ENCODE results near the gene C2orf72. TPM values are rescaled to one million over a fixed set of nuclear protein-coding genes. Genes with fewer than 3 reads are reported as not detected.

The C2orf72 gene
- total and polyA plus RNA-seq, 2 of the 13 experiments (the other 11 are each of a cell fraction or from before 2014, with no cell fraction given), result 147 to 203 TPM

GRCh38 chr2:231047274-231047922 lies 10.1 kb downstream of the C2orf72 start (continued):
- TF ChIP-seq, protein P1, sequence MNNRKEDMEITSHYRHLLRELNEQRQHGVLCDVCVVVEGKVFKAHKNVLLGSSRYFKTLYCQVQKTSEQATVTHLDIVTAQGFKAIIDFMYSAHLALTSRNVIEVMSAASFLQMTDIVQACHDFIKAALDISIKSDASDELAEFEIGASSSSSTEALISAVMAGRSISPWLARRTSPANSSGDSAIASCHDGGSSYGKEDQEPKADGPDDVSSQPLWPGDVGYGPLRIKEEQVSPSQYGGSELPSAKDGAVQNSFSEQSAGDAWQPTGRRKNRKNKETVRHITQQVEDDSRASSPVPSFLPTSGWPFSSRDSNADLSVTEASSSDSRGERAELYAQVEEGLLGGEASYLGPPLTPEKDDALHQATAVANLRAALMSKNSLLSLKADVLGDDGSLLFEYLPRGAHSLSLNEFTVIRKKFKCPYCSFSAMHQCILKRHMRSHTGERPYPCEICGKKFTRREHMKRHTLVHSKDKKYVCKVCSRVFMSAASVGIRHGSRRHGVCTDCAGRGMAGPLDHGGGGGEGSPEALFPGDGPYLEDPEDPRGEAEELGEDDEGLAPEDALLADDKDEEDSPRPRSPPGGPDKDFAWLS (CRISPR knock-in tag; IDR thresholded peaks at IDR 0.05; ENCODE audit: borderline replicate concordance), result 0 out of 2 replicates have a peak, but pooled peaks have one; percentile 39
- no peak for TF ChIP-seq NFIB (CRISPR knock-in tag; IDR thresholded peaks at IDR 0.05; ENCODE audit: borderline replicate concordance)
- TF ChIP-seq ZNF780A (CRISPR knock-in tag; IDR thresholded peaks at IDR 0.05), result no peak
- TF ChIP-seq NR2F1 (CRISPR knock-in tag; IDR thresholded peaks at IDR 0.05), result no peak; a peak in 1 of 4 replicates
- TF ChIP-seq EEA1 (CRISPR knock-in tag; IDR thresholded peaks at IDR 0.05; ENCODE audit: borderline replicate concordance), result peak; percentile 7; the same call in 1 of the 2 replicates
- peak; percentile 58; the same call in 1 of the 2 replicates for TF ChIP-seq ZNF788 (CRISPR knock-in tag; IDR thresholded peaks at IDR 0.05; ENCODE audit: borderline replicate concordance)
- TF ChIP-seq KLF12 (CRISPR knock-in tag; IDR thresholded peaks at IDR 0.05; ENCODE audit: borderline replicate concordance), result no peak
- TF ChIP-seq KLF11 (CRISPR knock-in tag; IDR thresholded peaks at IDR 0.05), result no peak
- no peak for TF ChIP-seq TERF1 (CRISPR knock-in tag; IDR thresholded peaks at IDR 0.05)
- no peak for TF ChIP-seq PAWR (CRISPR knock-in tag; IDR thresholded peaks at IDR 0.05; ENCODE audit: borderline replicate concordance)
- no peak for TF ChIP-seq NFIC (IDR thresholded peaks at IDR 0.05; ENCODE audit: low read length)
- TF ChIP-seq, protein P2, sequence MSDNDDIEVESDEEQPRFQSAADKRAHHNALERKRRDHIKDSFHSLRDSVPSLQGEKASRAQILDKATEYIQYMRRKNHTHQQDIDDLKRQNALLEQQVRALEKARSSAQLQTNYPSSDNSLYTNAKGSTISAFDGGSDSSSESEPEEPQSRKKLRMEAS (IDR thresholded peaks at IDR 0.05), result no peak
- TF ChIP-seq ZNF570 (CRISPR knock-in tag; IDR thresholded peaks at IDR 0.05; ENCODE audit: borderline replicate concordance), result no peak
- no peak for TF ChIP-seq MAF1 (CRISPR knock-in tag; IDR thresholded peaks at IDR 0.05; ENCODE audit: borderline replicate concordance)
- TF ChIP-seq STAT6 (CRISPR knock-in tag; IDR thresholded peaks at IDR 0.05; ENCODE audit: borderline replicate concordance), result no peak
- TF ChIP-seq, protein P3, sequence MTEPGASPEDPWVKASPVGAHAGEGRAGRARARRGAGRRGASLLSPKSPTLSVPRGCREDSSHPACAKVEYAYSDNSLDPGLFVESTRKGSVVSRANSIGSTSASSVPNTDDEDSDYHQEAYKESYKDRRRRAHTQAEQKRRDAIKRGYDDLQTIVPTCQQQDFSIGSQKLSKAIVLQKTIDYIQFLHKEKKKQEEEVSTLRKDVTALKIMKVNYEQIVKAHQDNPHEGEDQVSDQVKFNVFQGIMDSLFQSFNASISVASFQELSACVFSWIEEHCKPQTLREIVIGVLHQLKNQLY (CRISPR knock-in tag; IDR thresholded peaks at IDR 0.05), result no peak
- 0 out of 2 replicates have a peak, but pooled peaks have one; percentile 57 for TF ChIP-seq MXD4 (CRISPR knock-in tag; IDR thresholded peaks at IDR 0.05)
- TF ChIP-seq ZNF569 (CRISPR knock-in tag; IDR thresholded peaks at IDR 0.05; ENCODE audit: borderline replicate concordance), result no peak
- TF ChIP-seq KAT8 (CRISPR knock-in tag; IDR thresholded peaks at IDR 0.05), result peak; percentile 68; the same call in 1 of the 2 replicates
- TF ChIP-seq PPARG (CRISPR knock-in tag; conservative IDR thresholded peaks at IDR 0.05), result no peak

Measured in HepG2 (cell line).